Chondrocyte (in vitro differentiated cells): ENCODE measurements around the gene ARHGAP28. TPM values are rescaled to one million over a fixed set of nuclear protein-coding genes. Genes with fewer than 3 reads are reported as not detected.
"Not testable (repeated sequence)": the region's sequence is repeated elsewhere in the genome, so short reads cannot be mapped to it uniquely, and the experiment has no call there.

Experiments used
- DNase-seq: peaks from one replicate; pipeline ENCODE4 v3.0.0; 2021; ENCODE audit warnings: mixed read lengths, low spot score
- H3K27ac Mint-ChIP-seq: one replicate; pipeline ENCODE4 v1.8.0; 2021; ENCODE audit warnings: mild to moderate bottlenecking, moderate library complexity, mixed read lengths; ENCODE audit not compliant: unreplicated experiment
- H3K27me3 Mint-ChIP-seq: 2 replicates; pipeline ENCODE4 v1.8.0; 2021; ENCODE audit warnings: low read depth, mixed read lengths
- H3K36me3 Mint-ChIP-seq: 2 replicates; pipeline ENCODE4 v1.8.0; 2021; ENCODE audit warnings: low read depth, mixed read lengths
- H3K4me1 Mint-ChIP-seq: 2 replicates; pipeline ENCODE4 v1.8.0; 2021; ENCODE audit warnings: low read depth, mild to moderate bottlenecking, mixed read lengths
- H3K4me3 Mint-ChIP-seq: one replicate; pipeline ENCODE4 v1.8.0; 2021; ENCODE audit warnings: mild to moderate bottlenecking, moderate library complexity, mixed read lengths; ENCODE audit not compliant: unreplicated experiment
- H3K9me3 Mint-ChIP-seq: 2 replicates; pipeline ENCODE4 v1.8.0; 2021; ENCODE audit warnings: low read depth, mixed read lengths
- total RNA-seq: library from RNA; stranded (reverse); gene quantifications from 3 replicates; pipeline ENCODE4 v1.2.1, GENCODE V29; 2021
- TF ChIP-seq, protein P1 (sequence below): fragments of 200-600 bp; sonication (generic); IDR thresholded peaks from 2 replicates; pipeline ENCODE4 v1.5.0; 2021; ENCODE audit warnings: antibody characterized with exemption, mild to moderate bottlenecking, moderate library complexity

ARHGAP28 gene
- total RNA-seq, 1 donor from 2014 or later: 18.1 TPM

DNA sequence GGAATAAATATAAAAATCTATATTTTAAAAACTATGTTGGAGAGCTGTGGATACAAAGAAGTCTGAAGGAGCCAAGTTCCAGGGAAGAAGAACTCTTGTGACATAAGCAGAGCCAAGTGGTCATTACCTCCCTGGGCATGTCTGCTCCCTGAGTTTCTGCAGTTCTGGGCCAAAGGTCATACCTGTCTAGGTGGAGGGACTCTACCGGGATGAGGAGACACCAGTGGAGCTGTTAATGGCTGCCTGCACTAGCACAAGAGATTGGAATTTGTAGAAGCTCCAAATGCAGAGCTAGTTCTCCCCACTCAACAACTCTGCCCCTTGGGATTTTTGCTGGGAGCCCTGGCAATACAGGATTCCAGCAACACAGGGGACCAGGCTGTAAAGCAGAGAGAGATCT lies 89.8 kb downstream of the ARHGAP28 start:
- H3K27ac Mint-ChIP-seq: no peak overlapping the region
- TF ChIP-seq, protein P1, sequence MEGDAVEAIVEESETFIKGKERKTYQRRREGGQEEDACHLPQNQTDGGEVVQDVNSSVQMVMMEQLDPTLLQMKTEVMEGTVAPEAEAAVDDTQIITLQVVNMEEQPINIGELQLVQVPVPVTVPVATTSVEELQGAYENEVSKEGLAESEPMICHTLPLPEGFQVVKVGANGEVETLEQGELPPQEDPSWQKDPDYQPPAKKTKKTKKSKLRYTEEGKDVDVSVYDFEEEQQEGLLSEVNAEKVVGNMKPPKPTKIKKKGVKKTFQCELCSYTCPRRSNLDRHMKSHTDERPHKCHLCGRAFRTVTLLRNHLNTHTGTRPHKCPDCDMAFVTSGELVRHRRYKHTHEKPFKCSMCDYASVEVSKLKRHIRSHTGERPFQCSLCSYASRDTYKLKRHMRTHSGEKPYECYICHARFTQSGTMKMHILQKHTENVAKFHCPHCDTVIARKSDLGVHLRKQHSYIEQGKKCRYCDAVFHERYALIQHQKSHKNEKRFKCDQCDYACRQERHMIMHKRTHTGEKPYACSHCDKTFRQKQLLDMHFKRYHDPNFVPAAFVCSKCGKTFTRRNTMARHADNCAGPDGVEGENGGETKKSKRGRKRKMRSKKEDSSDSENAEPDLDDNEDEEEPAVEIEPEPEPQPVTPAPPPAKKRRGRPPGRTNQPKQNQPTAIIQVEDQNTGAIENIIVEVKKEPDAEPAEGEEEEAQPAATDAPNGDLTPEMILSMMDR: no peak
- peaks cover 3% of the 10 kb centered on the region for H3K36me3 Mint-ChIP-seq
- peaks cover 16% of the 10 kb centered on the region for H3K4me1 Mint-ChIP-seq
- H3K27me3 Mint-ChIP-seq: no peaks in the 10 kb centered on the region
- H3K4me3 Mint-ChIP-seq: no peak overlapping the region
- peaks cover 13% of the 10 kb centered on the region for H3K9me3 Mint-ChIP-seq
- no peak for DNase-seq

DNA sequence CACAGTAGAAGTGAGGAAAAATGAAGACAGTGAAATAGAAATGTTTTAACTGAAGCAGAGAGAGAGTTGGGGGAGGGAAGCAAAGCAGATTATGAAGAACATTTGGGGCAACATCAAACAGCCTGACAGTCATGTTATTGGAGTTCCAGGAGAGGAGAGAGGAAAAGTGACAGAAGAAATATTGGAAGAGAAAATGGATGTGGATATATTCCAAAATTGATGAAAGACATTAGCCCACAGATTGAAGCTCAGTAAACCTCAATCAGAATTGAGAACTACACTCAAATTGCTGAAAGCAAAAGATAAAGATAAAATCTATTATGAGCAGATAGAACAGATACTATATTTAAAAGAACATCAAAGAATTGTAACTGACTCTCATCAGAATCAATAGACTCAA lies 90.8 kb downstream of the ARHGAP28 start:
- Mint-ChIP-seq H3K27me3 (no peaks in the 10 kb centered on the region), H3K9me3 (peaks cover 13% of the 10 kb centered on the region), H3K27ac (no peak overlapping the region), H3K36me3 (peaks cover 3% of the 10 kb centered on the region), H3K4me3 (no peak overlapping the region), H3K4me1 (peaks cover 16% of the 10 kb centered on the region)
- no peak for DNase-seq
- TF ChIP-seq, protein P1: no peak

DNA sequence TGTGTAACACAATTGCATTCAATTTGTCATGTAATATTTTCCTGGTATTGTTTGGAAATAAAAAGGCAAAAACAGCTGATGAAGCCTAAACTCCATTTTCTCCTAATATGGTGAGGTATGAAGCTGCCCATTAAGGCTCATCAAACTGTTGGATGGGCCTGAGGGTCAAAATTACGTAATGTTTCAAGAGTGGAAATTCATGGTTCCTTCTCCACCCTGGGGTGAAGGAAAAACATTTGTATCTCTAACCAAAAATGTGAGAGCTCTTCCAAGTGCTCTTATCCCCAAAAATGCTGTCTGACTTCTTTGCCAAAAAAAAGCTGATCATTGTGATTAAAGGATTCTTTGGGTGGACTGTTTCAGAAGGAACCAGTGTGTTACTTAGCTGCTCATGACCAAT lies 91.8 kb downstream of the ARHGAP28 start:
- H3K4me3 Mint-ChIP-seq: no peak overlapping the region
- peaks cover 7% of the 10 kb centered on the region for H3K36me3 Mint-ChIP-seq
- no peaks in the 10 kb centered on the region for H3K27me3 Mint-ChIP-seq
- TF ChIP-seq, protein P1: no peak
- no peak overlapping the region for H3K27ac Mint-ChIP-seq
- peaks cover 13% of the 10 kb centered on the region for H3K9me3 Mint-ChIP-seq
- H3K4me1 Mint-ChIP-seq: peaks cover 16% of the 10 kb centered on the region
- DNase-seq: no peak

DNA sequence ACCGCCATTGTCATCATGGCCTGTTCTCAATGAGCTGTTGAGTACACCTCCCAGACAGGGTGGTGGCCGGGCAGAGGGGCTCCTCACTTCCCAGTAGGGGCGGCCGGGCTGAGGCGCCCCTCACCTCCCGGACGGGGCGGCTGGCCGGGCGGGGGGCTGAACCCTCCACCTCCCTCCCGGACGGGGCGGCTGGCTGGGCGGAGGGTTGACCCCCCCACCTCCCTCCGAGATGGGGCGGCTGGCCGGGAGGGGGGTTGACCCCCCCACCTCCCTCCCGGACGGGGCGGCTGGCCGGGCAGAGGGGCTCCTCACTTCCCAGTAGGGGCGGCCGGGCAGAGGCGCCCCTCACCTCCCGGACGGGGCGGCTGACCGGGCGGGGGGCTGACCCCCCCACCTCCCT lies 97.6 kb downstream of the ARHGAP28 start:
- Mint-ChIP-seq H3K36me3 (peaks cover 13% of the 10 kb centered on the region), H3K9me3 (peaks cover 12% of the 10 kb centered on the region)
- not testable (repeated sequence) for H3K27me3 Mint-ChIP-seq, H3K4me3 Mint-ChIP-seq, DNase-seq, H3K4me1 Mint-ChIP-seq, H3K27ac Mint-ChIP-seq

DNA sequence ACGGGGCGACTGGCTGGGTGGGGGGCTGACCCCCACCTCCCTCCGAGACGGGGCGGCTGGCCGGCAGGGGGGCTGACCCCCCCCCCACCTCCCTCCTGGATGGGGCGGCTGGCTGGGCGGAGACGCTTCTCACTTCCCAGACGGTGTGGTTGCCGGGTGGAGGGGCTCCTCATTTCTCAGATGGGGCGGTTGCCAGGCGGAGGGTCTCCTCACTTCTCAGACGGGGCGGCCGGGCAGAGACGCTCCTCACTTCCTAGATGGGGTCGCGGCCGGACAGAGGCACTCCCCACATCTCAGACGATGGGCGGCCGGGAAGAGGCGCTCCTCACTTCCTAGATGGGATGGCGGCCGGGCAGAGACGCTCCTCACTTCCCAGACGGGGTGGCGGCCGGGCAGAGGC lies 98.0 kb downstream of the ARHGAP28 start:
- Mint-ChIP-seq H3K9me3 (peaks cover 12% of the 10 kb centered on the region), H3K36me3 (peaks cover 13% of the 10 kb centered on the region)
- not testable (repeated sequence) for H3K4me1 Mint-ChIP-seq, H3K27me3 Mint-ChIP-seq, H3K4me3 Mint-ChIP-seq, H3K27ac Mint-ChIP-seq, DNase-seq

DNA sequence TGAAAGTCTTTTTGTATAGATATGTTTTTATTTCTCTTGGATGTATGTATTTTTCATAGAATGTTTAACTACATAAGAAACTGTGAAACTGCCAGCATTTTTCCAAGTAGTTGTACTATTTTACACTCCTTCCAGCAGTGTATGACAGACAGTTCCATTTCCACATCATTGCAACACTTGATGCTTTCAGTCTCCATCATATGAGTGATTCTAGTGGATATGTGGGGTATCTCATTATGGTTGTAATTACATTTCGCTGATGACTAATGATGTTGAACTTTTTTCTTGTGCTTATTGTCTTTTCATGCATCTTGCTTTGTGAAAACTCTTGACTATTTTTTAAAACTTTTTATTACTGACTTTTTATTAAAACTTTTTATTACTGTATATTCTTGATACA lies 101.4 kb downstream of the ARHGAP28 start:
- TF ChIP-seq, protein P1: no peak
- no peak for DNase-seq
- H3K27me3 Mint-ChIP-seq: no peaks in the 10 kb centered on the region
- H3K9me3 Mint-ChIP-seq: peaks cover 7% of the 10 kb centered on the region
- H3K27ac Mint-ChIP-seq: no peak overlapping the region
- no peaks in the 10 kb centered on the region for H3K4me1 Mint-ChIP-seq
- no peak overlapping the region for H3K4me3 Mint-ChIP-seq
- peaks cover 13% of the 10 kb centered on the region for H3K36me3 Mint-ChIP-seq
